Vein endothelial cell (primary cell): ENCODE results near the gene NR2C2. TPM values are rescaled to one million over a fixed set of nuclear protein-coding genes. Genes with fewer than 3 reads are reported as not detected.

ENCODE experiments used
- total RNA-seq: library from RNA; depleted of rRNA; stranded (reverse); fragments of >200 nt; gene quantifications from 2 replicates; pipeline ENCODE4 v1.2.3, GENCODE V29; 2012

NR2C2 gene
- total RNA-seq, result 36.3 and 37.9 TPM in 2 replicates

GRCh38 chr3:14947100-14947885, at the start of gene NR2C2:
NR2C2 (plus strand) TSS chr3:14947583; CDS start chr3:15003915, 56,332 bp downstream.

GRCh38 chr3:15064835-15065549, 117.6 kb downstream of the NR2C2 start, which contains the start of gene MRPS25:
MRPS25 (minus strand) TSS chr3:15065315; CDS start chr3:15065194, 121 bp downstream.

Other genes with a start within 250 kb of the NR2C2 start
- gene FGD5, start 128.6 kb upstream of the NR2C2 start, total RNA-seq, result 127 and 130 TPM in 2 replicates
- 19.9 and 22.4 TPM in 2 replicates for gene MRPS25, start 117.7 kb downstream of the NR2C2 start, total RNA-seq
- gene RBSN, start 151.6 kb downstream of the NR2C2 start, total RNA-seq, result 23.2 and 26.7 TPM in 2 replicates